Endothelial cell of umbilical vein (primary cell): ENCODE data around the gene LHFPL2. TPM values are rescaled to one million over a fixed set of nuclear protein-coding genes. Genes with fewer than 3 reads are reported as not detected.

ENCODE experiments used
- BruUV-seq: library from RNA; stranded (reverse); fragments of 400-500 nt; replicated peaks from 2 replicates; lab custom pipeline; 2021; lab: Mats Ljungman, UMichigan
- CTCF ChIA-PET: fragments of 300-600, 350-600 bp; sonication (Branson Sonifier 250); formaldehyde crosslinking; loops from one replicate; lab custom pipeline; 2021; ENCODE audit warnings: antibody characterized with exemption, inconsistent platforms; lab: Charles Lee
- POLR2A ChIA-PET: fragments of 300-600, 350-600 bp; sonication (Branson Sonifier 250); formaldehyde crosslinking; loops from one replicate; lab custom pipeline; 2021; ENCODE audit warnings: antibody characterized with exemption, inconsistent platforms; lab: Charles Lee
- DNase-seq: peaks from one replicate; pipeline ENCODE4 v3.0.0-alpha.2; 2011; ENCODE audit warnings: low read depth, low spot score
- FAIRE-seq: peaks from 2 replicates; lab custom pipeline; 2011; peaks lifted over from hg19 to GRCh38; lab: Jason Lieb, UNC
- H2AFZ ChIP-seq: 2 replicates; pipeline ENCODE4 v1.6.0; 2012; ENCODE audit warnings: low read depth, low read length, control low read depth, inconsistent platforms
- H3K27ac ChIP-seq: 2 replicates; pipeline ENCODE4 v1.5.1; 2011; ENCODE audit warnings: low read depth, mild to moderate bottlenecking, control low read depth, low read length, moderate library complexity; ENCODE audit not compliant: insufficient read depth
- H3K27me3 ChIP-seq, 2 experiments: 2 replicates each; pipeline versions ENCODE4 v1.6.0 to v1.6.1; 2011; ENCODE audit warnings: low read length in 2 of 2, mixed read lengths in 1 of 2; ENCODE audit not compliant: control insufficient read depth in 2 of 2, insufficient read depth in 2 of 2
- H3K36me3 ChIP-seq, 2 experiments: 2 replicates in 1 of 2; 3 replicates in 1 of 2; pipeline ENCODE4 v1.5.1; 2011; ENCODE audit warnings: low read length in 2 of 2, mild to moderate bottlenecking in 1 of 2, moderate library complexity in 1 of 2; ENCODE audit not compliant: control insufficient read depth in 2 of 2, insufficient read depth in 2 of 2; ENCODE audit errors: extremely low read depth in 1 of 2
- H3K4me1 ChIP-seq: 3 replicates; pipeline ENCODE4 v1.5.1; 2011; ENCODE audit warnings: mild to moderate bottlenecking, low read length; ENCODE audit not compliant: control insufficient read depth, insufficient read depth; ENCODE audit errors: extremely low read depth
- H3K4me2 ChIP-seq: 2 replicates; pipeline ENCODE4 v1.6.1; 2011; ENCODE audit warnings: low read length, control low read depth, mixed read lengths; ENCODE audit not compliant: insufficient read depth
- H3K4me3 ChIP-seq, 3 experiments: fragments of 200-600 bp in 1 of 3; sonication (generic), shearing (Covaris generic) in 1 of 3; replicated peaks in 1 of 3; 2 replicates each; pipeline ENCODE4 v1.5.1; 2011 to 2016; ENCODE audit warnings: control low read depth in 3 of 3, low read length in 3 of 3, mild to moderate bottlenecking in 2 of 3, inconsistent platforms in 1 of 3, low read depth in 1 of 3, moderate library complexity in 1 of 3; ENCODE audit not compliant: insufficient read depth in 1 of 3
- H3K79me2 ChIP-seq: 2 replicates; pipeline ENCODE4 v1.6.0; 2012; ENCODE audit warnings: low read length, inconsistent platforms; ENCODE audit not compliant: control insufficient read depth, insufficient read depth
- H3K9ac ChIP-seq: replicated peaks from 2 replicates; pipeline ENCODE3; 2011; ENCODE audit warnings: low read length, control low read depth; ENCODE audit not compliant: insufficient read depth; ENCODE audit errors: extremely low read depth
- H3K9me1 ChIP-seq: replicated peaks from 3 replicates; pipeline ENCODE4 v1.6.0; 2011; ENCODE audit warnings: mild to moderate bottlenecking, low read length; ENCODE audit not compliant: control insufficient read depth, insufficient read depth; ENCODE audit errors: extremely low read depth
- H3K9me3 ChIP-seq: replicated peaks from 2 replicates; pipeline ENCODE4 v1.5.1; 2012; ENCODE audit warnings: low read length, inconsistent platforms; ENCODE audit not compliant: control insufficient read depth, insufficient read depth
- H4K20me1 ChIP-seq: replicated peaks from 2 replicates; pipeline ENCODE3; 2011; ENCODE audit warnings: mild to moderate bottlenecking, low read length; ENCODE audit not compliant: control insufficient read depth, insufficient read depth; ENCODE audit errors: extremely low read depth
- EZH2 ChIP-seq: IDR thresholded peaks from 2 replicates; pipeline ENCODE4 v1.6.1; 2012; ENCODE audit warnings: borderline replicate concordance, low read depth, mild to moderate bottlenecking, moderate library complexity, low read length, inconsistent platforms; ENCODE audit not compliant: severe bottlenecking
- FOS ChIP-seq: IDR thresholded peaks from 2 replicates; pipeline ENCODE4 v1.6.1; 2011; ENCODE audit warnings: mild to moderate bottlenecking, low read length, moderate library complexity, borderline replicate concordance; ENCODE audit not compliant: insufficient read depth
- GATA2 ChIP-seq: IDR thresholded peaks from 2 replicates; pipeline ENCODE4 v1.7.0; 2011; ENCODE audit warnings: low read depth, mild to moderate bottlenecking, moderate library complexity, mixed read lengths, low read length; ENCODE audit not compliant: insufficient read length, insufficient read depth
- JUN ChIP-seq: IDR thresholded peaks from 2 replicates; pipeline ENCODE4 v1.6.1; 2011; ENCODE audit warnings: borderline replicate concordance, low read depth; ENCODE audit not compliant: insufficient read length, insufficient read depth
- MYC ChIP-seq: IDR thresholded peaks from one replicate; pipeline ENCODE4 v1.6.1; 2011; ENCODE audit warnings: mild to moderate bottlenecking, low read depth, low read length
- POLR2A ChIP-seq: IDR thresholded peaks from 2 replicates; pipeline ENCODE4 v1.6.1; 2012; ENCODE audit warnings: low read depth, mild to moderate bottlenecking, control low read depth, low read length
- POLR2AphosphoS5 ChIP-seq: IDR thresholded peaks from 2 replicates; pipeline ENCODE4 v1.6.1; 2012; ENCODE audit warnings: low read depth, mild to moderate bottlenecking, control low read depth, low read length, moderate library complexity; ENCODE audit not compliant: insufficient read depth
- dilution Hi-C: fragments of 300-500 bp; cut with MboI; formaldehyde crosslinking; loops from one replicate; pipeline ENCODE4 v1.15.0; 2019; ENCODE audit warnings: low sequenced_read_pairs; ENCODE audit not compliant: extremely low pct_ligation_motif_present
- intact Hi-C: fragments of 100-400 bp; cut with micrococcal nuclease; formaldehyde crosslinking; loops from one replicate; pipeline ENCODE4 v1.10.0; 2022
- polyA plus RNA-seq, 4 experiments: library from polyadenylated mRNA; depleted of rRNA in 3 of 4; stranded (reverse) in 3 of 4; unstranded in 1 of 4; fragments of >200 nt; gene quantifications; 2 replicates each; pipeline versions ENCODE4 v1.2.1 to v1.2.3, GENCODE V29; 2011 to 2012; ENCODE audit warnings: missing spikeins in 1 of 4
- total RNA-seq: library from RNA; stranded (reverse); gene quantifications from 2 replicates; pipeline ENCODE4 v1.2.3, GENCODE V29; 2021
- TF ChIP-seq, protein P1 (sequence below), 2 donors: IDR thresholded peaks; 1 replicate in 1 of 2; 2 replicates in 1 of 2; pipeline ENCODE4 v1.5.1; 2011; ENCODE audit warnings: low read length in 2 of 2, mild to moderate bottlenecking in 2 of 2, moderate library complexity in 2 of 2, control low read depth in 1 of 2, inconsistent platforms in 1 of 2, low read depth in 1 of 2; ENCODE audit not compliant: insufficient read depth in 1 of 2; ENCODE audit errors: extremely low read depth in 1 of 2
- TF ChIP-seq, protein P2 (sequence below): IDR thresholded peaks from 2 replicates; pipeline ENCODE4 v1.6.1; 2011; ENCODE audit not compliant: insufficient read depth, insufficient read length

Gene LHFPL2
- total and polyA plus RNA-seq, 2 donors (not counting 3 experiments of a cell fraction or from before 2014, with no cell fraction given), result 9.6 to 36.3 TPM

GRCh38 chr5:78447775-78448424 lies 200.7 kb downstream of the LHFPL2 start:
- FAIRE-seq, result no peak
- Histone ChIP-seq H4K20me1 (no peaks in the 10 kb centered on the region), H2AFZ (no peak overlapping the region), H3K4me1 (no peaks in the 10 kb centered on the region), H3K4me3 (no peak overlapping the region), H3K79me2 (no peaks in the 10 kb centered on the region), H3K27me3 (no peaks in the 10 kb centered on the region), H3K4me2 (no peak overlapping the region), H3K9ac (no peak overlapping the region), H3K36me3 (no peaks in the 10 kb centered on the region), H3K9me1 (no peaks in the 10 kb centered on the region), H3K27ac (no peak overlapping the region), H3K9me3 (no peaks in the 10 kb centered on the region)
- TF ChIP-seq JUN, result no peak
- no peak for TF ChIP-seq EZH2
- TF ChIP-seq GATA2, result no peak
- no peak for TF ChIP-seq POLR2A
- no peak for TF ChIP-seq POLR2AphosphoS5
- no peak for TF ChIP-seq MYC
- no peak for TF ChIP-seq FOS
- TF ChIP-seq, protein P1, sequence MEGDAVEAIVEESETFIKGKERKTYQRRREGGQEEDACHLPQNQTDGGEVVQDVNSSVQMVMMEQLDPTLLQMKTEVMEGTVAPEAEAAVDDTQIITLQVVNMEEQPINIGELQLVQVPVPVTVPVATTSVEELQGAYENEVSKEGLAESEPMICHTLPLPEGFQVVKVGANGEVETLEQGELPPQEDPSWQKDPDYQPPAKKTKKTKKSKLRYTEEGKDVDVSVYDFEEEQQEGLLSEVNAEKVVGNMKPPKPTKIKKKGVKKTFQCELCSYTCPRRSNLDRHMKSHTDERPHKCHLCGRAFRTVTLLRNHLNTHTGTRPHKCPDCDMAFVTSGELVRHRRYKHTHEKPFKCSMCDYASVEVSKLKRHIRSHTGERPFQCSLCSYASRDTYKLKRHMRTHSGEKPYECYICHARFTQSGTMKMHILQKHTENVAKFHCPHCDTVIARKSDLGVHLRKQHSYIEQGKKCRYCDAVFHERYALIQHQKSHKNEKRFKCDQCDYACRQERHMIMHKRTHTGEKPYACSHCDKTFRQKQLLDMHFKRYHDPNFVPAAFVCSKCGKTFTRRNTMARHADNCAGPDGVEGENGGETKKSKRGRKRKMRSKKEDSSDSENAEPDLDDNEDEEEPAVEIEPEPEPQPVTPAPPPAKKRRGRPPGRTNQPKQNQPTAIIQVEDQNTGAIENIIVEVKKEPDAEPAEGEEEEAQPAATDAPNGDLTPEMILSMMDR (IDR thresholded peaks at IDR 0.05; ENCODE audit: extremely low read depth in 1 of 2, insufficient read depth in 1 of 2, low read depth in 1 of 2, low read length in 2 of 2), result no peak
- TF ChIP-seq, protein P2, sequence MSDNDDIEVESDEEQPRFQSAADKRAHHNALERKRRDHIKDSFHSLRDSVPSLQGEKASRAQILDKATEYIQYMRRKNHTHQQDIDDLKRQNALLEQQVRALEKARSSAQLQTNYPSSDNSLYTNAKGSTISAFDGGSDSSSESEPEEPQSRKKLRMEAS, result no peak
- DNase-seq, result no peak
- no TSS peak for BruUV-seq
- ChIA-PET POLR2A (no interaction called here), CTCF (no interaction called here)
- dilution Hi-C loops, result no loop called here
- intact Hi-C loops, result no loop called here
